K562 (cell line): ENCODE results near the gene ECI2. TPM values are rescaled to one million over a fixed set of nuclear protein-coding genes. Genes with fewer than 3 reads are reported as not detected.
A peak's percentile ranks its signal among the peaks of the same experiment; 100 is the strongest.

Experiments used
- AFF1 ChIP-seq, 2 experiments: fragments of 450-650 bp; IDR thresholded peaks; 2 replicates each; pipeline ENCODE4 v1.6.1; 2018; ENCODE audit warnings: mild to moderate bottlenecking in 2 of 2, low read depth in 1 of 2; ENCODE audit not compliant: partially characterized antibody in 2 of 2
- BCLAF1 ChIP-seq, 2 experiments: fragments of 450-650 bp in 1 of 2; IDR thresholded peaks; 2 replicates each; pipeline ENCODE4 v1.6.1; 2011 to 2017; ENCODE audit warnings: low read depth in 2 of 2, antibody characterized with exemption in 1 of 2, borderline replicate concordance in 1 of 2, low read length in 1 of 2, mild to moderate bottlenecking in 1 of 2, mixed read lengths in 1 of 2; ENCODE audit not compliant: control insufficient read depth in 1 of 2
- ELF2 ChIP-seq: fragments of 250-450 bp; sonication (Bioruptor Pico); IDR thresholded peaks from 2 replicates; pipeline ENCODE4 v1.5.0; 2021; ENCODE audit warnings: mild to moderate bottlenecking
- MEF2A ChIP-seq: IDR thresholded peaks from 2 replicates; pipeline ENCODE4 v1.6.1; 2011; ENCODE audit warnings: low read depth, mild to moderate bottlenecking, low read length, moderate library complexity; ENCODE audit not compliant: control insufficient read depth
- PHB2 ChIP-seq: fragments of 450-650 bp; IDR thresholded peaks from 2 replicates; pipeline ENCODE4 v1.6.1; 2017; ENCODE audit warnings: low read depth
- PKNOX1 ChIP-seq: fragments of 450-650 bp; IDR thresholded peaks from 2 replicates; pipeline ENCODE4 v1.6.1; 2016
- PYGO2 ChIP-seq: fragments of 450-650 bp; IDR thresholded peaks from 2 replicates; pipeline ENCODE4 v1.6.1; 2016; ENCODE audit warnings: mild to moderate bottlenecking, missing genetic modification characterization, moderate library complexity, missing compliant biosample characterization
- RERE ChIP-seq: sonication (generic); formaldehyde crosslinking; IDR thresholded peaks from 2 replicates; pipeline ENCODE4 v1.8.0; 2023; ENCODE audit warnings: missing genetic modification reagents, mild to moderate bottlenecking, borderline replicate concordance
- RFX5 ChIP-seq: IDR thresholded peaks from 2 replicates; pipeline ENCODE4 v1.6.1; 2011; ENCODE audit warnings: low read depth, mild to moderate bottlenecking, improper control_type of control experiment, low read length
- TSC22D4 ChIP-seq: fragments of 450-650 bp; IDR thresholded peaks from 2 replicates; pipeline ENCODE4 v1.6.1; 2016; ENCODE audit warnings: missing genetic modification characterization, missing biosample characterization, control low read depth
- XRCC3 ChIP-seq: fragments of 450-650 bp; IDR thresholded peaks from 2 replicates; pipeline ENCODE4 v1.6.1; 2017; ENCODE audit warnings: mild to moderate bottlenecking, moderate library complexity
- ZKSCAN8 ChIP-seq: fragments of 200-800 bp; sonication (Bioruptor generic); IDR thresholded peaks from 2 replicates; pipeline ENCODE4 v1.6.1; 2016; ENCODE audit warnings: missing genetic modification characterization, missing compliant biosample characterization
- ZNF778 ChIP-seq: fragments of 450-650 bp; formaldehyde crosslinking; IDR thresholded peaks from 2 replicates; pipeline ENCODE4 v1.4.0; 2020; ENCODE audit warnings: mild to moderate bottlenecking, moderate library complexity
- polyA plus RNA-seq, 8 experiments: library from polyadenylated mRNA; depleted of rRNA in 4 of 8; stranded (reverse) in 5 of 8; unstranded in 3 of 8; fragments of >200 nt; fragmentation: Nextera tagmentation in 2 of 8; fragmentation: Illumina TruSeq in 1 of 8; extraction: Ambion mirVana in 2 of 8; extraction: Trizol in 1 of 8; gene quantifications; 2 replicates each; pipeline versions ENCODE4 v1.2.1 to v1.2.3, GENCODE V29; 2011 to 2014; ENCODE audit warnings: inconsistent platforms in 1 of 8, missing spikeins in 1 of 8
- total RNA-seq, 7 experiments: library from RNA; depleted of rRNA in 6 of 7; stranded (reverse); fragments of >200 nt in 6 of 7; fragmentation: Illumina TruSeq in 2 of 7; extraction: Trizol in 2 of 7; gene quantifications; 2 replicates each; pipeline versions ENCODE4 v1.2.1 to v1.2.3, GENCODE V29; 2011 to 2021; ENCODE audit warnings: low replicate concordance in 1 of 7

ECI2 gene
- total and polyA plus RNA-seq, 9 of the 15 experiments (the other 6 are each of a cell fraction or from before 2014, with no cell fraction given): 80.7 to 377 (median 142) TPM

GRCh38 chr6:4176907-4177306 is 41.5 kb upstream of the ECI2 start (continued):
- no peak for TF ChIP-seq BCLAF1 (IDR thresholded peaks at IDR 0.05; ENCODE audit: borderline replicate concordance in 1 of 2, control insufficient read depth in 1 of 2, low read depth in 2 of 2, low read length in 1 of 2)
- TF ChIP-seq ELF2 (CRISPR knock-in tag): no peak
- no peak for TF ChIP-seq XRCC3
- no peak for TF ChIP-seq TSC22D4 (tag)
- TF ChIP-seq MEF2A: no peak
- TF ChIP-seq PHB2: peak; percentile 77
- TF ChIP-seq ZKSCAN8: peak; percentile 89; the same call in 1 of the 2 replicates
- no peak for TF ChIP-seq PYGO2 (tag)
- TF ChIP-seq RFX5: no peak
- no peak for TF ChIP-seq RERE
- TF ChIP-seq ZNF778 (CRISPR knock-in tag): no peak
- TF ChIP-seq PKNOX1: peak; percentile 13; the same call in 1 of the 2 replicates
- TF ChIP-seq AFF1 (IDR thresholded peaks at IDR 0.05; ENCODE audit: low read depth in 1 of 2, partially characterized antibody in 2 of 2): no peak
